Neural crest cell (in vitro differentiated cells): ENCODE data around the gene HYOU1. TPM values are rescaled to one million over a fixed set of nuclear protein-coding genes. Genes with fewer than 3 reads are reported as not detected.
"Not testable (repeated sequence)": the region's sequence is repeated elsewhere in the genome, so short reads cannot be mapped to it uniquely, and the experiment has no call there.

Experiments used
- DNase-seq: peaks from one replicate; pipeline ENCODE4 v3.0.0; 2021; ENCODE audit warnings: low read depth, mixed read lengths, low spot score
- H3K27ac Mint-ChIP-seq: one replicate; pipeline ENCODE4 v1.8.0; 2021; ENCODE audit warnings: mild to moderate bottlenecking, mixed read lengths; ENCODE audit not compliant: unreplicated experiment
- H3K27me3 Mint-ChIP-seq: 2 replicates; pipeline ENCODE4 v1.8.0; 2021; ENCODE audit warnings: low read depth, mild to moderate bottlenecking, mixed read lengths
- H3K36me3 Mint-ChIP-seq: 2 replicates; pipeline ENCODE4 v1.8.0; 2021; ENCODE audit warnings: low read depth, mild to moderate bottlenecking, mixed read lengths
- H3K4me1 Mint-ChIP-seq: 2 replicates; pipeline ENCODE4 v1.8.0; 2021; ENCODE audit warnings: mixed read lengths
- H3K4me3 Mint-ChIP-seq: one replicate; pipeline ENCODE4 v1.8.0; 2021; ENCODE audit warnings: mild to moderate bottlenecking, mixed read lengths
- H3K9me3 Mint-ChIP-seq: 2 replicates; pipeline ENCODE4 v1.8.0; 2021; ENCODE audit warnings: mixed read lengths
- CTCF ChIP-seq: fragments of 200-600 bp; sonication (generic); conservative IDR thresholded peaks from 2 replicates; pipeline ENCODE4 v1.5.0; 2021; ENCODE audit warnings: antibody characterized with exemption, mild to moderate bottlenecking
- total RNA-seq: library from RNA; stranded (reverse); gene quantifications from 2 replicates; pipeline ENCODE4 v1.2.1, GENCODE V29; 2021

Gene HYOU1
- total RNA-seq, 1 donor from 2014 or later, result 204 TPM

- peak within 1 kb of the TSS; percentile 99 for H3K27ac Mint-ChIP-seq
- H3K9me3 Mint-ChIP-seq, result no peaks in the 10 kb centered on the region
- DNase-seq, result peak; percentile 90
- peaks cover 49% of the 10 kb centered on the region for H3K4me1 Mint-ChIP-seq
- TF ChIP-seq CTCF, result no peak
- H3K36me3 Mint-ChIP-seq, result peaks cover 32% of the 10 kb centered on the region
- H3K4me3 Mint-ChIP-seq, result peak within 1 kb of the TSS; percentile 99
- no peaks in the 10 kb centered on the region for H3K27me3 Mint-ChIP-seq
Observed at GRCh38 chr11:119018074-119018938, 38.7 kb downstream of the HYOU1 start, which contains the start of the genes RPS25 and TRAPPC4. TSS of gene RPS25 (minus strand) at chr11:119018343. CDS start at chr11:119018284, 59 bp downstream. TSS of gene TRAPPC4 (plus strand) at chr11:119018766. CDS start at chr11:119018796, 30 bp downstream.

GRCh38 chr11:119017377-119017776, 39.6 kb downstream of the HYOU1 start:
- peaks cover 49% of the 10 kb centered on the region for H3K4me1 Mint-ChIP-seq
- H3K27ac Mint-ChIP-seq, result peak overlapping the region; percentile 99
- peaks cover 36% of the 10 kb centered on the region for H3K36me3 Mint-ChIP-seq
- H3K9me3 Mint-ChIP-seq, DNase-seq, H3K27me3 Mint-ChIP-seq: not testable (repeated sequence)
- peak overlapping the region; percentile 99 for H3K4me3 Mint-ChIP-seq

- H3K27me3 Mint-ChIP-seq, result no peaks in the 10 kb centered on the region
- no peaks in the 10 kb centered on the region for H3K9me3 Mint-ChIP-seq
- peak overlapping the region; percentile 99 for H3K4me3 Mint-ChIP-seq
- no peak overlapping the region for H3K27ac Mint-ChIP-seq
- peaks cover 46% of the 10 kb centered on the region for H3K4me1 Mint-ChIP-seq
- peaks cover 38% of the 10 kb centered on the region for H3K36me3 Mint-ChIP-seq
- no peak for DNase-seq
- no peak for TF ChIP-seq CTCF
Observed at GRCh38 chr11:119016216-119017009, 40.6 kb downstream of the HYOU1 start.

GRCh38 chr11:119015054-119015611, 41.9 kb downstream of the HYOU1 start:
- TF ChIP-seq CTCF, result no peak
- H3K4me3 Mint-ChIP-seq, result peak overlapping the region; percentile 72
- no peaks in the 10 kb centered on the region for H3K9me3 Mint-ChIP-seq
- no peaks in the 10 kb centered on the region for H3K27me3 Mint-ChIP-seq
- H3K27ac Mint-ChIP-seq, result no peak overlapping the region
- H3K4me1 Mint-ChIP-seq, result peaks cover 42% of the 10 kb centered on the region
- DNase-seq, result no peak
- peaks cover 44% of the 10 kb centered on the region for H3K36me3 Mint-ChIP-seq

- DNase-seq, result no peak
- Mint-ChIP-seq H3K4me1 (peaks cover 35% of the 10 kb centered on the region), H3K4me3 (peak overlapping the region; percentile 71), H3K27ac (no peak overlapping the region), H3K36me3 (peaks cover 42% of the 10 kb centered on the region), H3K9me3 (no peaks in the 10 kb centered on the region), H3K27me3 (no peaks in the 10 kb centered on the region)
- TF ChIP-seq CTCF, result no peak
Observed at GRCh38 chr11:119014209-119014924, 42.6 kb downstream of the HYOU1 start.
